IPS-18a (cell line): ENCODE data around the gene LRR1.
A peak's percentile ranks its signal among the peaks of the same experiment; 100 is the strongest.

Experiments used
- H3K27ac ChIP-seq: one replicate; pipeline ENCODE4 v1.5.1; 2013; ENCODE audit warnings: low read length
- H3K27me3 ChIP-seq: one replicate; pipeline ENCODE4 v1.6.1; 2013; ENCODE audit warnings: mild to moderate bottlenecking, low read length; ENCODE audit not compliant: control insufficient read depth, insufficient read depth
- H3K36me3 ChIP-seq: one replicate; pipeline ENCODE4 v1.6.1; 2013; ENCODE audit warnings: low read depth, low read length; ENCODE audit not compliant: control insufficient read depth
- H3K4me1 ChIP-seq: one replicate; pipeline ENCODE4 v1.6.1; 2013; ENCODE audit warnings: low read depth, low read length; ENCODE audit not compliant: control insufficient read depth
- H3K4me3 ChIP-seq: one replicate; pipeline ENCODE4 v1.5.1; 2013; ENCODE audit warnings: low read length
- H3K9ac ChIP-seq: one replicate; pipeline ENCODE4 v1.6.1; 2013; ENCODE audit warnings: mild to moderate bottlenecking, low read length, moderate library complexity
- H3K9me3 ChIP-seq: one replicate; pipeline ENCODE4 v1.6.1; 2013; ENCODE audit warnings: low read depth, low read length; ENCODE audit not compliant: control insufficient read depth

The LRR1 gene, protein sequence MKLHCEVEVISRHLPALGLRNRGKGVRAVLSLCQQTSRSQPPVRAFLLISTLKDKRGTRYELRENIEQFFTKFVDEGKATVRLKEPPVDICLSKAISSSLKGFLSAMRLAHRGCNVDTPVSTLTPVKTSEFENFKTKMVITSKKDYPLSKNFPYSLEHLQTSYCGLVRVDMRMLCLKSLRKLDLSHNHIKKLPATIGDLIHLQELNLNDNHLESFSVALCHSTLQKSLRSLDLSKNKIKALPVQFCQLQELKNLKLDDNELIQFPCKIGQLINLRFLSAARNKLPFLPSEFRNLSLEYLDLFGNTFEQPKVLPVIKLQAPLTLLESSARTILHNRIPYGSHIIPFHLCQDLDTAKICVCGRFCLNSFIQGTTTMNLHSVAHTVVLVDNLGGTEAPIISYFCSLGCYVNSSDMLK

DNA sequence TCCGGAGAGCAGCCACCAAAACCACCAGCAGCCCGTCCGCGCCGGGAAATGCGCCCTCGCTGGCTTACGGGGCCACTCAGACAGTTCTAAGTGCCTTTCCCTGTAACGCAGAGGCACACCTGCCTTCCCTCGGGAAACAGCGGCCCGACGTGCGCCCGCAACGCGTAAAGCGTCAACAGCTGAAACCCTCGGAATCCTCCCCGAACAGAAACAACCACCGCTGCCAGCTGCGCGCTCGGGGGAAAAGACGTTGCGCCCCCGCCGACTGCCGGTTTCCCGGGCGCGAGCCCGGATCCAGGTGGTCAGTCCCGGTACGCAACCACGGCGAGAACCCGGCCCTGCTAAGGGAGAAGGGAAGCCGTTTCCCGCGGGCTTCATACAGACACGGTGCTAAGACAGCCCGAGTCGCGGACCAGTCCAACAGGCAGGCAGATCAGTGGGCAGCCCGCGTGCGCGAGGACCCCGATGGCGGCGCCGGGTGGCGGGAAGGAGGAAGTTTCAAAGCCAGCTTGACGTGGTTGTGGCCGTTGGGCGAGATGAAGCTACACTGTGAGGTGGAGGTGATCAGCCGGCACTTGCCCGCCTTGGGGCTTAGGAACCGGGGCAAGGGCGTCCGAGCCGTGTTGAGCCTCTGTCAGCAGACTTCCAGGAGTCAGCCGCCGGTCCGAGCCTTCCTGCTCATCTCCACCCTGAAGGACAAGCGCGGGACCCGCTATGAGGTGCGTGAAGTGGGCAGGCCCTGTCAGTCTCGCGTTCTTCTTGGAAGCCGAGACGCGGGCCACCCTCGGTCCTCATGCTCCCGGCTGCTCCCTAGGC, at the start of gene LRR1:
TSS of gene LRR1 (plus strand) at position 456 of the 816 bp plus-strand sequence. CDS start at position 537, 81 bp downstream.
- Histone ChIP-seq H3K36me3 (peaks cover 13% of the 10 kb centered on the region), H3K4me3 (peak within 1 kb of the TSS; percentile 99), H3K27ac (peak within 1 kb of the TSS; percentile 66), H3K9me3 (no peaks in the 10 kb centered on the region), H3K27me3 (no peaks in the 10 kb centered on the region), H3K4me1 (no peaks in the 10 kb centered on the region), H3K9ac (peak within 1 kb of the TSS; percentile 95)

DNA sequence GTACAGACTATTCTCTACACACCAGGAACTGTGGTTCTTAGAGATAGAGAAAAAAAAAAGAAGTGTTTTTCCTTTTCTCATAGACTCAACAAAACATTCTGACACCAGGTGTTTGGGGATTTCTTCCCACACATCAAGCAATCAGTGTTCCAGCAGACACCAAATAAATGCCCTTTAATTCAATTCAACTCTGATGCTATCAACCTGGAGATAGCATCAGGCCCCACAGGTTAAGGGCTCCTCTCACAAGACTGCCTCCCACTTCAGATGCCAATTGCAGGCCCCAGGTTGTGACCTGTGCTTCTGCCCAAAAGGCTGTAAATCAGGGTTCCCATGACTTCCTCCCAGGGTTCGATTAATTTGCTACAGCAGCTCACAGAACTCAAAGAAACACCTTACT, 49.3 kb upstream of the LRR1 start:
- no peaks in the 10 kb centered on the region for H3K36me3 ChIP-seq
- H3K9ac ChIP-seq, result no peak overlapping the region
- H3K27ac ChIP-seq, result no peak overlapping the region
- H3K27me3 ChIP-seq, result no peaks in the 10 kb centered on the region
- no peaks in the 10 kb centered on the region for H3K9me3 ChIP-seq
- H3K4me3 ChIP-seq, result peak overlapping the region; percentile 26
- peaks cover 21% of the 10 kb centered on the region for H3K4me1 ChIP-seq

DNA sequence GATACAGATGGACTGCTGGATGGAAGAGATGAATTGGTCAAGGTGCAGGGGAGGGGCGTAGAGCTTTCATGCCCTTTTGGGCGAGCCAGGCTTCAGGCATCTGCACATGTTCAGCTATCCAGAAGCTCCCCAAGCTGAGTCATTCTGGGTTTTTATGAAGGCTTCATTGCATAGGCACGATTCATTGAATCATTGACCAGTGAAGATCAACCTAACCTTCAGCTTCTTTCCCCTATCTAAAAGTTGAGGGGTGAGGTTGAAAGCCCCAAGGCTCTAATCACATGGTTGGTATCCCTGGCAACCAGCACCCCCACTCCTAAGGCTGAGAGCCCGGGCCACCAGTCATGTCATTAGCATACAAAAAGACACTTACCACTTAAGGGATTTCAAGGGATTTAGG, 48.9 kb upstream of the LRR1 start:
- no peaks in the 10 kb centered on the region for H3K27me3 ChIP-seq
- no peak overlapping the region for H3K9ac ChIP-seq
- H3K4me3 ChIP-seq, result peak overlapping the region; percentile 26
- peaks cover 21% of the 10 kb centered on the region for H3K4me1 ChIP-seq
- H3K36me3 ChIP-seq, result no peaks in the 10 kb centered on the region
- no peak overlapping the region for H3K27ac ChIP-seq
- H3K9me3 ChIP-seq, result no peaks in the 10 kb centered on the region

DNA sequence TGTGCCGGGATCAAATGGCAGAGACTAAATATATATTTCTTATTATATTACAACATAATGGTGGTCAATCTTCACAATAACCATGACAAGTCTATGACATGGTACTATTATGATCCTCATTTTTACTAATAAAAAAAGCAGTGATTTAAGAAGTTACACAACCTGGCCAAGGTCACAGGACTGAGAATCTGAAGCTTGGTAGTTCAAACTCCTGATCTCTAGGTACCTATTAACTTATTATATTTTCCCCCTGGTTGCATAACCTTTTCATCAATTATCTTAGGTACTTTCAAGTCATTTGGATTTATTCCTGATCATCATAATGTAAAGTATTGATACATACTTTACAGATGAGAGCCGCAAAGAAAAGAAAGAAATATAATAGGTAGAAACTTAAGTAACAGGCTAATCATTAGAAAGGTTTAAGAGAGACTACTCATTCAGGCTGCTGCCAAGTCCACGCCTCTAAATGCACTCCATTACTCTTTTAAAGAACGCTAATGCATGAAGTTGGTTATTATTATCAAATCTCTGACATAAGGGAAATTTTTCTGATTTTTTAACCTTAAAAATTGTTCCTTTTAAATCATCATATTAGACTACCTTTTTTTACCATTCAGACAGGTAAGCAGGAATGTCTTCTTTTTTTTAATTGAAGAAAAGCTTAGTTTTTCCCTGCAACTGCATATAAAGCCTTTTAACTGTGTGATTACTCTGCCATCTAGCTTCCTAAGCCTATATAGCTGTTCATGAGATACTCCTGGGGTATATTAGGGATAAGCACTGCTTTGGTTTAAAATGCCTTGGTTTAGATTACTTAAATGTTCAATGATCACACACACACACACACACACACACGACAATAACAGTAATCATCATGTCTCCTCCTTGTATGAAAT, 48.2 kb upstream of the LRR1 start:
- peak overlapping the region; percentile 17 for H3K9ac ChIP-seq
- H3K4me3 ChIP-seq, result peak overlapping the region; percentile 26
- H3K9me3 ChIP-seq, result no peaks in the 10 kb centered on the region
- H3K36me3 ChIP-seq, result no peaks in the 10 kb centered on the region
- H3K27me3 ChIP-seq, result no peaks in the 10 kb centered on the region
- no peak overlapping the region for H3K27ac ChIP-seq
- H3K4me1 ChIP-seq, result peaks cover 21% of the 10 kb centered on the region

DNA sequence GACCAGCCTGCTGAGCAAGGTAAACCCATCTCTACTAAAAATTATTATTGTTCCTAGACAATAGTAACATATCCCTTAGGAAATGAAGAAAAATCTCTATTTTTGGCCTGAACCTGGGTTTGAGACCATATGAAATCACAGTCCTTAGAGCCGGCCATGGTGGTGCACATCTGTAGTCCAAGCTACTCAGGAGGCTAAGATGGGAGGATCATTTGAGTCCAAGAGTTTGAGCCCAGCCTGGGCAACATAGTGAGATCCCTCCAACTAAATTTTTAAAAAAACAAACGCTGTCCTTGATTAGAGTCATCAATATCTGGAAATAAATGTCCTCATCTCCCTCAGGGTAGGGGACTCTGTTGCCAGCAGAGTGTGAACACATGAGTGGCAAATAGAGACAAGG, 47.2 kb upstream of the LRR1 start:
- Histone ChIP-seq H3K36me3 (no peaks in the 10 kb centered on the region), H3K27ac (no peak overlapping the region), H3K4me1 (peaks cover 21% of the 10 kb centered on the region), H3K9ac (no peak overlapping the region), H3K9me3 (no peaks in the 10 kb centered on the region), H3K4me3 (no peak overlapping the region), H3K27me3 (no peaks in the 10 kb centered on the region)

DNA sequence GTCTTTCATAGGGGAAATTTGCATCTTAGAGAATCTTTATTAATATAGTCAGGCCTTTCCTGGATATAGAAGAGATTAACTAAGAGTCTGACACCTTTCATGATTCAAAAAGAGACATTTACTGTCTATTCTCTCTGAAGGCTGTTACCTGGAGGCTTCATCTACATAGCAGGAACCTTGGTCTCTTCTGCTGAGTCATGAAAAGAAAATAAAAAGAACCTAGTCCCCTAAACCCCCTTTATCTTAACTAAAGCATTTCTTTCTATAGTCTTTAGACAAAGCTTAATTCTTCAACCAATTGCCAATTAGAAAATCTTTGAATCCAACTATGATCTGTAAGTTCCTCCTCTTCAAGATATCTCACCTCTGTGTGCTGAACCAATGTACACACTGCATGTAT, 45.6 kb upstream of the LRR1 start:
- Histone ChIP-seq H3K9me3 (no peaks in the 10 kb centered on the region), H3K27ac (no peak overlapping the region)

DNA sequence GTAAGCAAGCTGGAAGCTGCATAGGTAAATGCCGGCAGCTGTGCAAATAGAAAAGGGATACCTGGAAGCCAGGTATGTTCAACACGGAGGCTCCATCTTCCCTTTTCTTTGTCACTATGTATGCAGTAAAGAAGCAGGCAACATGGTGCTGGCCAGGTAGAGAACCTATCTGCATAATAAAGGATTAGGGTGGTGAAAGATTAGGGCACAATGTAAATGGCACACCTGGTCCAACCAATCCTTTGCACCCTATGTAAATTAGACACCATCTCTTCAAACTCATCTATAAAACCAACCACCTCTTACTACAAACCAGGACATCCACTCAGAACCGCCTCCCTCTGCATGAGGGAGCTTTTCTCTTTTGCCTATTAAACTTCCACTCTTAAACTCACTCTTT, 44.8 kb upstream of the LRR1 start:
- Histone ChIP-seq H3K4me1 (peaks cover 21% of the 10 kb centered on the region), H3K27me3 (no peaks in the 10 kb centered on the region), H3K9ac (no peak overlapping the region)

More for the DNA sequence above, 45.6 kb upstream of the LRR1 start:
- H3K27me3 ChIP-seq, result no peaks in the 10 kb centered on the region
- no peak overlapping the region for H3K4me3 ChIP-seq
- no peaks in the 10 kb centered on the region for H3K36me3 ChIP-seq
- H3K9ac ChIP-seq, result no peak overlapping the region
- H3K4me1 ChIP-seq, result peaks cover 21% of the 10 kb centered on the region

DNA sequence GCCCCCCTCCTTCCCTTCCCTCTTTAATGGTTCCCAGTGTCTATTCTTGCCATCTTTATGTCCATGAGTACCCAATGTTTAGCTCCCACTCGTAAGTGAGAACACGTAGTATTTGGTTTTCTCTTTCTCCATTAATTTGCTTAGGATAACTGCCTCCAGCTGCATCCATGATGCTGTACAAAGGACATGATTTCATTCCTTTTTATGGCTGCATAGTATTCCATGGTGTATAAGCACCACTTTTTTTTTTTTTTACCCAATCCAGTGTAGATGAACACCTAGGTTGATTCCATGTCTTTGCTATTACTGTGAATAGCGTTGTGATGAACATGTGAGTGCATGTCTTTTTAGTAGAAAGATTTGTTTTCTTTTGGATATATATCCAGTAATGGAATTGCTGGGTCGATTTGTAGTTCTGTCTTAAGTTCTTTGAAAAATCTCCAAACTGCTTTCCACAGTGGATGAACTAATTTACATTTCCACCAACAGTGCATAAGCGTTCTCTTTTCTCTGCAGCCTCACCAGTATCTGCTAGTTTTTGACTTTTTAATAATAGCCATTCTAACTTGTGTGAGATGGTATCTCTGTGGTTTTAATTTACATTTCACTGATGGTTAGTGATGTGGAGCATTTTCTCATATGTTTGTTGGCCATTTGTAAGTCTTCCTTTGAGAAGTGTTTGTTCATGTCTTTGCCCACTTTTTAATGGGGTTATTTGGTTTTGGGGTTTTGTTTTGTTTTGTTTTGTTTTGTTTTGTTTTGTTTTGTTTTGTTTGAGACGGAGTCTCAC, 38.6 kb upstream of the LRR1 start:
- Histone ChIP-seq H3K4me1 (no peaks in the 10 kb centered on the region), H3K4me3 (no peak overlapping the region), H3K27ac (no peak overlapping the region), H3K9ac (no peak overlapping the region), H3K27me3 (no peaks in the 10 kb centered on the region), H3K36me3 (no peaks in the 10 kb centered on the region), H3K9me3 (no peaks in the 10 kb centered on the region)

More for the DNA sequence above, 44.8 kb upstream of the LRR1 start:
- no peaks in the 10 kb centered on the region for H3K36me3 ChIP-seq
- no peaks in the 10 kb centered on the region for H3K9me3 ChIP-seq
- H3K4me3 ChIP-seq, result no peak overlapping the region
- no peak overlapping the region for H3K27ac ChIP-seq

DNA sequence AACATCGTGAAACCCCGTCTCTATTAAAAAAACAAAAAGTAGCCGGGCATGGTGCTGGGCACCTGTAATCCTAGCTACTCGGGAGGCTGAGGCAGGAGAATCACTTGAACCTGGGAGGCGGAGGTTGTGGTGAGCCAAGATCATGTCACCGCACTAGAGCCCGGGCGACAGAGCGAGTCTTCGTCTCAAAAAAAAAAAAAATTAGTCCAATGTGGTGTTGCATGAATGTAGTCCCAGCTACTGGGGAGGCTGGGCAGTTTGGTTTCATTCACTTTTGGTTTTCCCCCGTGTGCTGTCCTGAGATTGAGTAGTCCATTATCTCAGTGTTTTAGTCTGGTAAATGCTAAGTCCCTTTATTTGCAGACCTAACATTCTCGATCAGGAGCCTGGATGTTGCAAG, 32.0 kb upstream of the LRR1 start:
- Histone ChIP-seq H3K9me3 (no peaks in the 10 kb centered on the region), H3K27me3 (no peaks in the 10 kb centered on the region), H3K4me1 (no peaks in the 10 kb centered on the region), H3K36me3 (no peaks in the 10 kb centered on the region), H3K9ac (no peak overlapping the region), H3K4me3 (no peak overlapping the region), H3K27ac (no peak overlapping the region)

DNA sequence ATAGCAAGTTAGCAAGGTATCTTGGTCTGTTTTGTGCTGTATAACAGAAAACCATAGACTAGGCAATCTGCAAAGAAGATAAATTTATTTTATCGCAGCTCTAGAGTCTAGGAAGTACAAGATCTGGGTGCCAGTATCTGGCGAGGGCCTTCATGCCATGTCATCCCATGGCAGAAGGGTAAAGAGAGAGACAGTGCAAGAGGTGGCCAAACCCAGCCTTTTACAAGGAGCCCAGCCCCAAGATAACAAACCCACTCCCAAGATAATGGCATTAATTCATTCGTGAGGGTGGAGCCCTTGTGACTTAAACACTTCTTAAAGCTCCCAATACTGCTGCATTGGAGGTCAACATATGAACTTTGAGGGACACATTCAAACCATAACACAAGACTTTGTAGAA, 29.5 kb upstream of the LRR1 start:
- Histone ChIP-seq H3K9ac (no peak overlapping the region), H3K27ac (no peak overlapping the region), H3K27me3 (no peaks in the 10 kb centered on the region), H3K36me3 (no peaks in the 10 kb centered on the region), H3K9me3 (no peaks in the 10 kb centered on the region), H3K4me1 (no peaks in the 10 kb centered on the region), H3K4me3 (no peak overlapping the region)
